Lower leg skin (tissue), 3 donors: ENCODE measurements around the gene EHD4.

ENCODE experiments used
- POLR2A ChIP-seq, 2 donors: fragments of 450-650 bp; IDR thresholded peaks; one replicate each; pipeline ENCODE4 v1.6.1; 2016 to 2017; ENCODE audit warnings: antibody characterized with exemption in 2 of 2, mild to moderate bottlenecking in 1 of 2, moderate library complexity in 1 of 2
- TF ChIP-seq, protein P1 (sequence below), 3 donors: fragments of 450-650 bp; IDR thresholded peaks; one replicate each; pipeline ENCODE4 v1.5.1; 2016; ENCODE audit warnings: antibody characterized with exemption in 3 of 3, mild to moderate bottlenecking in 3 of 3, moderate library complexity in 2 of 3

GRCh38 chr15:41848631-41849030 lies 123.7 kb downstream of the EHD4 start:
- TF ChIP-seq, protein P1, sequence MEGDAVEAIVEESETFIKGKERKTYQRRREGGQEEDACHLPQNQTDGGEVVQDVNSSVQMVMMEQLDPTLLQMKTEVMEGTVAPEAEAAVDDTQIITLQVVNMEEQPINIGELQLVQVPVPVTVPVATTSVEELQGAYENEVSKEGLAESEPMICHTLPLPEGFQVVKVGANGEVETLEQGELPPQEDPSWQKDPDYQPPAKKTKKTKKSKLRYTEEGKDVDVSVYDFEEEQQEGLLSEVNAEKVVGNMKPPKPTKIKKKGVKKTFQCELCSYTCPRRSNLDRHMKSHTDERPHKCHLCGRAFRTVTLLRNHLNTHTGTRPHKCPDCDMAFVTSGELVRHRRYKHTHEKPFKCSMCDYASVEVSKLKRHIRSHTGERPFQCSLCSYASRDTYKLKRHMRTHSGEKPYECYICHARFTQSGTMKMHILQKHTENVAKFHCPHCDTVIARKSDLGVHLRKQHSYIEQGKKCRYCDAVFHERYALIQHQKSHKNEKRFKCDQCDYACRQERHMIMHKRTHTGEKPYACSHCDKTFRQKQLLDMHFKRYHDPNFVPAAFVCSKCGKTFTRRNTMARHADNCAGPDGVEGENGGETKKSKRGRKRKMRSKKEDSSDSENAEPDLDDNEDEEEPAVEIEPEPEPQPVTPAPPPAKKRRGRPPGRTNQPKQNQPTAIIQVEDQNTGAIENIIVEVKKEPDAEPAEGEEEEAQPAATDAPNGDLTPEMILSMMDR (IDR thresholded peaks at IDR 0.05), result no peak
- no peak for TF ChIP-seq POLR2A (IDR thresholded peaks at IDR 0.05)
